ENCODE results near the gene SAFB.

SAFB gene

DNA sequence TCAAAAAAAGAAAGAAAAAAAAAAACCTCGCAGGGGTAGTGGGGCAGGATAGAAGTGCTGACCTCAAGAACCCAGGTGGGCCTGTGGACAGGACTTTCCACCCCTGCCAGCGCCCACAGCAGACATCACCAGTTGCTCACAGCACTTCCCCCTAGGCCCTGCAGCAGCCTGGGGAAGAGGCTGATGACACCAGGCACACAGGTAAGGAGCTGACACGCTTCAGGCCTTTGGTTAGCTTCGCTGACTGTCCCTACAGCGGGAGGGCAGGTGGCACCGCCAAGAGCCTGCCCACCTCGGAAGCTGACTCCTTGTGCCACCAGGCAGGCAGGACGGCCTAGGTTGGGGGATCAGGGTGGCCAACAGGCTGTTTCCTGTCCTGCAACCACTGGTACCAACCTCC, 88.1 kb downstream of the SAFB start:
- Histone ChIP-seq H3K9me3 (ENCODE audit: low read length) (no peaks in the 10 kb centered on the region), H3K4me3 (ENCODE audit: low read depth in 1 of 2, low read length in 2 of 2) (no peak overlapping the region), H3K9ac (ENCODE audit: low read length) (no peak overlapping the region), H3K27ac (ENCODE audit: low read depth, low read length) (no peak overlapping the region), H3K4me1 (ENCODE audit: insufficient read depth, low read length) (no peaks in the 10 kb centered on the region), H3K36me3 (ENCODE audit: insufficient read depth, low read length) (peaks cover 31% of the 10 kb centered on the region), H3K27me3 (ENCODE audit: control insufficient read depth in 1 of 2, insufficient read depth in 2 of 2, low read length in 2 of 2) (no peaks in the 10 kb centered on the region)

DNA sequence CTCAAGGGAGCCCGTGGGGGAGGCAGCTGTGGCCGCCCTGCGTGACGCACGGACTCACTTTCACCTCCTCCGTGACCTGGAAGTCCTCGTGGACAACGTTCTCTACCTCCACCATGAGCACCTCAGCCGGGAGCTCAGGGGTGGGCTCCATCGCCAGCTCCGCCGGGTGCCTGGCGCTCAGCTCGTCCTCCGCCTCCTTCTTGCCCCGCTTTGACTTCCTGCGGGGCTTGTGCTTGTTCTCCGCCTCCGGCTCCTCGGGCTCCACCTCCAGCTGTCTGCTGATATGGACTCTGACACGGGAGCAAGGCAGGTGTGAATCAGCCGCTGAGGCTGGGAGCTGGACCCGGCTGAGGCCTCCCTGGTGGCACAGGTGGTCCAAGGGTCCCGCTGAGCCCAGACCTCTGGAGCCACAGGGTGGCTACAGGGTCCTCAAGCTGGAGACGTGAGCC, 88.9 kb downstream of the SAFB start:
- Histone ChIP-seq H3K9me3 (ENCODE audit: low read length) (no peaks in the 10 kb centered on the region), H3K4me1 (ENCODE audit: insufficient read depth, low read length) (no peaks in the 10 kb centered on the region), H3K27ac (ENCODE audit: low read depth, low read length) (no peak overlapping the region), H3K36me3 (ENCODE audit: insufficient read depth, low read length) (peaks cover 31% of the 10 kb centered on the region), H3K9ac (ENCODE audit: low read length) (no peak overlapping the region), H3K4me3 (ENCODE audit: low read depth in 1 of 2, low read length in 2 of 2) (no peak overlapping the region), H3K27me3 (ENCODE audit: control insufficient read depth in 1 of 2, insufficient read depth in 2 of 2, low read length in 2 of 2) (no peaks in the 10 kb centered on the region)

DNA sequence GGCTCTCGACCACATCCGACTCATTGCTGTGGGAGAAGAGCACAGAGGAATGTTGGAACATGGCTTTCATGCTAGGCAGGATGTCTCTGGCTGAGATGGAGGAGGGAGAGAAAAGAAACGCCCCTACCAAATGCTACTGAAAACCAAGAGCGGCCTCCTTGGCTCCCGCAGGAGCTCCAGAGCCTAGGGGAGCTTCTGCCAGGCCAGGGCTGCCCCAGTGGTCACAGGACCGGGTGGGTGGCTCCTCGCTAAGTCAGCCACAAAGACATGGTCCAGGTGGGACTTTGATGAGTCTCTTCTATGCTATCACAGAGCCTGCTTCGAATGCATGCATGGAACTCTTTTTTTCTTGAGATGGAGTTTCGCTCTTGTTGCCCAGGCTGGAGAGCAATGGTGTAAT, 90.3 kb downstream of the SAFB start:
- H3K9ac ChIP-seq (ENCODE audit: low read length), result no peak overlapping the region
- no peaks in the 10 kb centered on the region for H3K9me3 ChIP-seq (ENCODE audit: low read length)
- peaks cover 31% of the 10 kb centered on the region for H3K36me3 ChIP-seq (ENCODE audit: insufficient read depth, low read length)
- H3K27me3 ChIP-seq (ENCODE audit: control insufficient read depth in 1 of 2, insufficient read depth in 2 of 2, low read length in 2 of 2), result no peaks in the 10 kb centered on the region
- no peak overlapping the region for H3K27ac ChIP-seq (ENCODE audit: low read depth, low read length)
- peaks cover 4% of the 10 kb centered on the region for H3K4me1 ChIP-seq (ENCODE audit: insufficient read depth, low read length)
- H3K4me3 ChIP-seq (ENCODE audit: low read depth in 1 of 2, low read length in 2 of 2), result no peak overlapping the region

DNA sequence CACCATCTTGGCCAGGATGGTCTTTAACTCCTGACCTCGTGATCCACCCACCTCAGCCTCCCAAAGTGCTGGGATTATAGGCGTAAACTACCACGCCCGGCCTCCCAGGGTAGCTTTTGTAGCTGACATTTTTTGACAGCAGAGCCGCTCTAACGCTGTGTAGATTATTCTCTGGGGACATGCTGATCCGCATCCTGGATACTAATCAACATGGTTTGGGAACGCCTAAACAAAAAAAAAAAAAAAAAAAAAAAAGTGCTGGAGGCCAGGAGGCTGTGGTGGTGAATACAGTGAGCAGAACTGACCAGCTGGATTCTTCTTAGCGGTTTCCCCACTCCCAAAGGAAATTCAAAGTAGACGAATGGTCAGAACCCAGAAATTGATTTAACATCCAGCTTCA, 91.9 kb downstream of the SAFB start:
- Histone ChIP-seq H3K4me1 (ENCODE audit: insufficient read depth, low read length) (peaks cover 14% of the 10 kb centered on the region), H3K9ac (ENCODE audit: low read length) (no peak overlapping the region), H3K9me3 (ENCODE audit: low read length) (no peaks in the 10 kb centered on the region), H3K27me3 (ENCODE audit: control insufficient read depth in 1 of 2, insufficient read depth in 2 of 2, low read length in 2 of 2) (no peaks in the 10 kb centered on the region), H3K27ac (ENCODE audit: low read depth, low read length) (no peak overlapping the region), H3K4me3 (ENCODE audit: low read depth in 1 of 2, low read length in 2 of 2) (no peak overlapping the region), H3K36me3 (ENCODE audit: insufficient read depth, low read length) (peaks cover 31% of the 10 kb centered on the region)

DNA sequence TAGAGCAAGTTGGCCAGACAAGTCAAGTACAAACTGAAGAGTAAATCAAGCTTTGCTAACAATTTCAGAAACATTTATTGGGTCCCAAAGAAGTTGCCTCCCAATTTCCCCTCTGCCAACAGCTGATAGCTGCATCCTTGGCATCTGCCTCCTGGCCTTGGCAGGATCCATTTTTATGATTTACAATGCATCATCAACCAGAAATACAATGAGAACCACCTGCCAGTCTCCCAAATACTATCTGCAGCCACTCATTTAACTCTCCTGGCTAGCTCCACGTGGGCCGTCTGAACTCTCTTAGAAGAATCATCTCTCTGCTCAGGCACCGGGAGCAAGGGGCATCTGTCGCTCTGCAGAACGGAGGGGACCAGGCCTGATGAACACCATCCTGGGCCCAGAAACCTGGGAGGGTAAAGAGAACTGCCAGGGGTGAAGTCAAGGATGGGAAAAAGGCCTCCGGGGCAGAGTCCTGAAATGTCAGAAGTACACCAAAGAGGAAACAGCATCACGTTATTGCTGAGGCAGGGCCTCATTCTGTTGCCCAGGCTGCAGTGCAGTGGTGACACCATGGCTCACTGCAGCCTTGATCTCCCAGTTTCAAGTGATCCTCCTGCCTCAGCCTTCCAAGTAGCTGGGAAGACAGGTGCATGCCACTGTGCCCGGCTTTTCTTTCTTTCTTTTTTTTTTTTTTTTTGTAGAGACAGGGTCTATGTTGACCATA, 94.5 kb downstream of the SAFB start:
- Histone ChIP-seq H3K27ac (ENCODE audit: low read depth, low read length) (no peak overlapping the region), H3K36me3 (ENCODE audit: insufficient read depth, low read length) (peaks cover 15% of the 10 kb centered on the region), H3K9me3 (ENCODE audit: low read length) (no peaks in the 10 kb centered on the region), H3K9ac (ENCODE audit: low read length) (no peak overlapping the region), H3K4me1 (ENCODE audit: insufficient read depth, low read length) (peaks cover 14% of the 10 kb centered on the region), H3K4me3 (ENCODE audit: low read depth in 1 of 2, low read length in 2 of 2) (no peak overlapping the region), H3K27me3 (ENCODE audit: control insufficient read depth in 1 of 2, insufficient read depth in 2 of 2, low read length in 2 of 2) (no peaks in the 10 kb centered on the region)
